ENCODE data around the gene SLC35A4.

Gene SLC35A4

GRCh38 chr5:140564196-140565023, at the start of gene SLC35A4, which contains the start of gene APBB3:
TSS of gene SLC35A4 (plus strand) at chr5:140564828. CDS start at chr5:140567170, 2,342 bp downstream.
TSS of gene APBB3 (minus strand) at chr5:140564598. CDS start at chr5:140564245, 353 bp downstream.
- DNase-seq, result peak; percentile 93 to 97 (median 96)

- no peak for DNase-seq
Measured at GRCh38 chr5:140524003-140524402, 40.6 kb upstream of the SLC35A4 start.

- no peak for DNase-seq
Measured at GRCh38 chr5:140540227-140540626, 24.4 kb upstream of the SLC35A4 start.

- DNase-seq, result no peak
Measured at GRCh38 chr5:140542972-140543371, 21.7 kb upstream of the SLC35A4 start.

- no peak for DNase-seq
Measured at GRCh38 chr5:140544986-140545385, 19.6 kb upstream of the SLC35A4 start.

GRCh38 chr5:140545606-140546005, 19.0 kb upstream of the SLC35A4 start:
- no peak for DNase-seq

- no peak for DNase-seq
Measured at GRCh38 chr5:140546851-140547507, 17.6 kb upstream of the SLC35A4 start.

GRCh38 chr5:140547508-140548299, 16.9 kb upstream of the SLC35A4 start, which contains the start of gene EIF4EBP3:
TSS of gene EIF4EBP3 (plus strand) at chr5:140547662. CDS start at chr5:140547738, 76 bp downstream.
- DNase-seq, result peak; percentile 54 to 76 (median 73)

- DNase-seq, result no peak
Measured at GRCh38 chr5:140548300-140548688, 16.3 kb upstream of the SLC35A4 start.

GRCh38 chr5:140548791-140549190, 15.8 kb upstream of the SLC35A4 start:
- DNase-seq, result no peak

GRCh38 chr5:140549237-140550144, 15.1 kb upstream of the SLC35A4 start:
- no peak for DNase-seq

GRCh38 chr5:140550147-140551079, 14.2 kb upstream of the SLC35A4 start:
- no peak for DNase-seq

GRCh38 chr5:140551872-140552271, 12.8 kb upstream of the SLC35A4 start:
- DNase-seq, result no peak

- DNase-seq, result no peak
Measured at GRCh38 chr5:140553657-140554056, 11.0 kb upstream of the SLC35A4 start.

GRCh38 chr5:140554454-140554853, 10.2 kb upstream of the SLC35A4 start:
- DNase-seq, result no peak

GRCh38 chr5:140555747-140556312, 8.8 kb upstream of the SLC35A4 start:
- no peak for DNase-seq

- DNase-seq, result peak in 1 of 3 experiments; percentile 38
Measured at GRCh38 chr5:140556438-140556837, 8.2 kb upstream of the SLC35A4 start.

- peak; percentile 85 to 92 (median 91) for DNase-seq
Measured at GRCh38 chr5:140557136-140557805, 7.4 kb upstream of the SLC35A4 start, which contains the start of gene SRA1. TSS of gene SRA1 (minus strand) at chr5:140557473. CDS start at chr5:140557452, 21 bp downstream.

- DNase-seq, result no peak
Measured at GRCh38 chr5:140557965-140558364, 6.7 kb upstream of the SLC35A4 start.

GRCh38 chr5:140558542-140558941, 6.1 kb upstream of the SLC35A4 start:
- no peak for DNase-seq
